ENCODE results near the gene SETSIP. TPM values are rescaled to one million over a fixed set of nuclear protein-coding genes. Genes with fewer than 3 reads are reported as not detected.
"Not testable (repeated sequence)": the region's sequence is repeated elsewhere in the genome, so short reads cannot be mapped to it uniquely, and the experiment has no call there.

Gene SETSIP
- total RNA-seq, 1 experiment from 2014 or later = 0.47 TPM

DNA sequence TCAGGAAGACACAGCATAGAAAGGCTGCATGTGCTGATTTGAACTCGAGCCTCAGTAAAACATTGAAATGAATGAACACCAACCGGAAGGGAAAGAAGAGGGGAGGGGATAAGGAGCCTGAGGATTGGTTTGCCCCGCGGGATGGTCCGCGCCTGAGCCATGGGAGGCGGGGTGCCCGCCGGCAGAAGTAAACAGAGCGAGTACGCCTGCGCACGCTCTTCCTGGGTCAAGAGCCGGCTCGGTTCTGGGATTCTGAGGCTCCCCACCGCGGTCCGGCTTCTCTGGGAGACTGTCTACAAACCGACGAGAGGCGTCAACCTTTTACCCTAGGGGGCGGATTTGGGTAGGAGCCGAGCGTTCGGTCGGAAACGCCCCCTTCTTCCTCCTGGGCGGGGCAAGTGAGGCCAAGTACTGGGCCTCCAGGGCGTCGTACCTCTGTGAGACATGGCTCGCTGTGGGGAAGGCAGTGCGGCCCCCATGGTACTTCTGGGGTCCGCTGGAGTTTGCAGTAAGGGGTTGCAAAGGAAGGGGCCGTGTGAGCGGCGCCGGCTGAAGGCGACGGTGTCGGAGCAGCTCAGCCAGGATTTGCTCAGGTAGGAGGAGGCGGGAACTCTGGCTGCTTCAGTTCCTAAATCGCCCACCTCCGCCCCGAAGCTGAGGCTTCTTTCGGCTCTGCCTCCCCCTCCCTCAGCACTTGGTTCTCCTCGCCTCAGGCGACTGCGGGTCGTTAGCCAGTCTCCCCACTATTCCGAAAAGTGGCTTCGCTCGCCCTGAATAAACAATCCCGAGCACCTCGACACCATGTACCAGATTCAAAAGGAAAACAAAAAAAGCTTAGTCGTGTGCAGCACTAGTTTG, 5.1 kb upstream of the SETSIP start, which contains the start of gene BTBD8:
BTBD8 (plus strand) TSS at position 218 of the 858 bp plus-strand sequence; CDS start at position 445, 227 bp downstream.
- no peaks in the 10 kb centered on the region for H3K36me3 ChIP-seq (ENCODE audit: insufficient read depth, low read length, poor library complexity, severe bottlenecking)
- TF ChIP-seq, protein P1, sequence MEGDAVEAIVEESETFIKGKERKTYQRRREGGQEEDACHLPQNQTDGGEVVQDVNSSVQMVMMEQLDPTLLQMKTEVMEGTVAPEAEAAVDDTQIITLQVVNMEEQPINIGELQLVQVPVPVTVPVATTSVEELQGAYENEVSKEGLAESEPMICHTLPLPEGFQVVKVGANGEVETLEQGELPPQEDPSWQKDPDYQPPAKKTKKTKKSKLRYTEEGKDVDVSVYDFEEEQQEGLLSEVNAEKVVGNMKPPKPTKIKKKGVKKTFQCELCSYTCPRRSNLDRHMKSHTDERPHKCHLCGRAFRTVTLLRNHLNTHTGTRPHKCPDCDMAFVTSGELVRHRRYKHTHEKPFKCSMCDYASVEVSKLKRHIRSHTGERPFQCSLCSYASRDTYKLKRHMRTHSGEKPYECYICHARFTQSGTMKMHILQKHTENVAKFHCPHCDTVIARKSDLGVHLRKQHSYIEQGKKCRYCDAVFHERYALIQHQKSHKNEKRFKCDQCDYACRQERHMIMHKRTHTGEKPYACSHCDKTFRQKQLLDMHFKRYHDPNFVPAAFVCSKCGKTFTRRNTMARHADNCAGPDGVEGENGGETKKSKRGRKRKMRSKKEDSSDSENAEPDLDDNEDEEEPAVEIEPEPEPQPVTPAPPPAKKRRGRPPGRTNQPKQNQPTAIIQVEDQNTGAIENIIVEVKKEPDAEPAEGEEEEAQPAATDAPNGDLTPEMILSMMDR (conservative IDR thresholded peaks at IDR 0.05; ENCODE audit: low read depth, low read length) = no peak
- no peak for TF ChIP-seq EZH2 (IDR thresholded peaks at IDR 0.05; ENCODE audit: borderline replicate concordance, low read depth, low read length, poor library complexity, severe bottlenecking)
- H3K4me1 ChIP-seq (ENCODE audit: insufficient read depth, low read length, poor library complexity, severe bottlenecking) = no peaks in the 10 kb centered on the region
- DNase-seq (ENCODE audit: low spot score) = peak; percentile 83
- ChIA-PET CTCF (no interaction called here), POLR2A (ENCODE audit: low non-redundant PET) (no interaction called here)
- H3K9me3 ChIP-seq (ENCODE audit: low read depth, low read length, poor library complexity, severe bottlenecking) = peaks cover 4% of the 10 kb centered on the region
- BruUV-seq (replicated peaks) = no TSS peak
- H3K27ac ChIP-seq (ENCODE audit: low read depth, low read length, poor library complexity, severe bottlenecking) = peak within 1 kb of the TSS; percentile 56
- H3K4me3 ChIP-seq (ENCODE audit: low read depth, low read length, poor library complexity, severe bottlenecking) = peak within 1 kb of the TSS; percentile 62
- H3K27me3 ChIP-seq (replicated peaks; ENCODE audit: insufficient read depth, low read depth, low read length, poor library complexity) = no peaks in the 10 kb centered on the region
- intact Hi-C loops (cut with micrococcal nuclease; ENCODE audit: unreplicated experiment) = no loop called here

DNA sequence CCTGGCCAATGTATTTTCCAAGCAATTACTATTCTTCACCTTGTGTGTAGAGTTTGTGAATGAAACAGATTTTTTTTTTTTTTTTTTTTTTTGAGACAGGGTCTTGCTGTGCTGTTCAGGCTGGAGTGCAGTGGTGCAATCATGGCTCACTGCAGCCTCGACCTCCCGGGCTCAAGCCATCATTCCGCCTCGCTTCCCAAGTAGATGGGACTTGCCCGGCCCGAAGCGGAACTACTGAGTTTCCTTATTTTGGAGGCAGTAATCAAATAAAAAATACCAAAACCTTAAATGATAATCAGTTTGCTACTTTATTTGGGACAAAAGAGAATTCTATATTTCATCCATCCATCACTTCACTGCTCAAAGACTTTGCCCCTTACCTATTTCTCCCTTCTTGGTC, 4.2 kb upstream of the SETSIP start:
- Histone ChIP-seq H3K4me1 (ENCODE audit: insufficient read depth, low read length, poor library complexity, severe bottlenecking) (no peaks in the 10 kb centered on the region), H3K9me3 (ENCODE audit: low read depth, low read length, poor library complexity, severe bottlenecking) (no peaks in the 10 kb centered on the region), H3K36me3 (ENCODE audit: insufficient read depth, low read length, poor library complexity, severe bottlenecking) (no peaks in the 10 kb centered on the region), H3K4me3 (ENCODE audit: low read depth, low read length, poor library complexity, severe bottlenecking) (peak overlapping the region; percentile 62), H3K27me3 (replicated peaks; ENCODE audit: insufficient read depth, low read depth, low read length, poor library complexity) (no peaks in the 10 kb centered on the region), H3K27ac (ENCODE audit: low read depth, low read length, poor library complexity, severe bottlenecking) (no peak overlapping the region)
- DNase-seq (ENCODE audit: low spot score) = no peak
- BruUV-seq (replicated peaks) = no TSS peak
- CTCF ChIA-PET = no interaction called here
- intact Hi-C loops (cut with micrococcal nuclease; ENCODE audit: unreplicated experiment) = no loop called here
- POLR2A ChIA-PET (ENCODE audit: low non-redundant PET) = no interaction called here
- TF ChIP-seq EZH2 (IDR thresholded peaks at IDR 0.05; ENCODE audit: borderline replicate concordance, low read depth, low read length, poor library complexity, severe bottlenecking) = no peak
- TF ChIP-seq, protein P1 (conservative IDR thresholded peaks at IDR 0.05; ENCODE audit: low read depth, low read length) = no peak

DNA sequence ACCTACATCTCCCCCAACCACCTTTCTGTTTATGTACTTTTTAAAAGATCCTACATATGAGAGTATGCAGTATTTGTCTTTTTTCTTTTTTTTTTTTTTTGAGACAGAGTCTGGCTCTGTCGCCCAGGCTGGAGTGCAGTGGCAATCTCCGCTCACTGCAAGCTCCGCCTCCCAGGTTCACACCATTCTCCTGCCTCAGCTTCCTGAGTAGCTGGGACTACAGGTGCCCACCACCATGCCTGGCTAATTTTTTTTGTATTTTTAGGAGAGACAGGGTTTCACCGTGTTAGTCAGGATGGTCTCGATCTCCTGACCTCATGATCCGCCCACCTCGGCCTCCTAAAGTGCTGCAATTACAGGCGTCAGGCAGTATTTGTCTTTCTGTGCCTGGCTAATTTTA, 2.9 kb upstream of the SETSIP start:
- H3K9me3 ChIP-seq (ENCODE audit: low read depth, low read length, poor library complexity, severe bottlenecking); H3K27me3 ChIP-seq (replicated peaks; ENCODE audit: insufficient read depth, low read depth, low read length, poor library complexity); CTCF ChIA-PET; H3K4me3 ChIP-seq (ENCODE audit: low read depth, low read length, poor library complexity, severe bottlenecking); H3K36me3 ChIP-seq (ENCODE audit: insufficient read depth, low read length, poor library complexity, severe bottlenecking); BruUV-seq (replicated peaks); H3K4me1 ChIP-seq (ENCODE audit: insufficient read depth, low read length, poor library complexity, severe bottlenecking); intact Hi-C loops (cut with micrococcal nuclease; ENCODE audit: unreplicated experiment); POLR2A ChIA-PET (ENCODE audit: low non-redundant PET); DNase-seq (ENCODE audit: low spot score); H3K27ac ChIP-seq (ENCODE audit: low read depth, low read length, poor library complexity, severe bottlenecking): not testable (repeated sequence)

DNA sequence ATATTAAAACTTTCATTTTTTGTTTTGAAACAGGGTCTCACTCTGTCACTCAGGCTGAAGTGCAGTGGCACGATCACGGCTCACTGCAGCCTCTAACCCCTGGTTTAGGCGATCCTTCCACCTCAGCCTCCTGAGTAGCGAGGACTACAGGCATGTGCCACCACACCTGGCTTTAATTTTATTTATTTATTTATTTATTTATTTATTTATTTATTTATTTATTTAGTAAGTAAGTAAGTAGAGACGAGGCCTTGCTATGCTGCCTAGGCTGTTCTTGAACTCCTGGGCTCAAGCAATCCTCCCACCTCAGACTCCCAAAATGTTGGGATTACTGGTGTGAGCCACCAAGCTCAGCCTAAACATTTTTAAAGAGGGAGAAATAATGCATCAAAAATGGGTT, 1.2 kb upstream of the SETSIP start:
- Histone ChIP-seq H3K9me3 (ENCODE audit: low read depth, low read length, poor library complexity, severe bottlenecking) (no peaks in the 10 kb centered on the region), H3K36me3 (ENCODE audit: insufficient read depth, low read length, poor library complexity, severe bottlenecking) (no peaks in the 10 kb centered on the region), H3K27ac (ENCODE audit: low read depth, low read length, poor library complexity, severe bottlenecking) (no peak overlapping the region), H3K4me3 (ENCODE audit: low read depth, low read length, poor library complexity, severe bottlenecking) (no peak overlapping the region), H3K27me3 (replicated peaks; ENCODE audit: insufficient read depth, low read depth, low read length, poor library complexity) (no peaks in the 10 kb centered on the region), H3K4me1 (ENCODE audit: insufficient read depth, low read length, poor library complexity, severe bottlenecking) (no peaks in the 10 kb centered on the region)
- POLR2A ChIA-PET (ENCODE audit: low non-redundant PET) = no interaction called here
- DNase-seq (ENCODE audit: low spot score) = no peak
- TF ChIP-seq EZH2 (IDR thresholded peaks at IDR 0.05; ENCODE audit: borderline replicate concordance, low read depth, low read length, poor library complexity, severe bottlenecking) = no peak
- TF ChIP-seq, protein P1 (conservative IDR thresholded peaks at IDR 0.05; ENCODE audit: low read depth, low read length) = no peak
- CTCF ChIA-PET = no interaction called here
- intact Hi-C loops (cut with micrococcal nuclease; ENCODE audit: unreplicated experiment) = no loop called here
- no TSS peak for BruUV-seq (replicated peaks)

DNA sequence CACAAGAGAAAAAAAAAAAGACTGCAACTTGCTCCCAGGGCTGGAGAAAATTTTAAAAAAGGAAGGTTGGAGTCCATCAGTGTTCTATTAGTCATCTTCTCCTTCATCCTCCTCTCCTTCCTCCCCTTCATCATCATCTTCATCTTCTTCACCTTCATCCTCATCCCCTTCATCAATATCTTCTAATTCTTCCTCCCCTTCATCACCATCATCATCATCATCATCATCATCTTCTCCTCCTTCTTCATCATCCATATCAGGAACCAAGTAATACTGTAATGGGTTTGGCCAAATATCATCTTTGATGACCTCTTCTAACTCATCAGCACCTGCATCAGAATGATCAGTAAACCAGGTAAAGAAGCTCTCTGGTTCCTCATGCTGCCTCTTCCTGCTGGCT, 765 bp downstream of the SETSIP start:
- H3K27ac ChIP-seq (ENCODE audit: low read depth, low read length, poor library complexity, severe bottlenecking); H3K36me3 ChIP-seq (ENCODE audit: insufficient read depth, low read length, poor library complexity, severe bottlenecking); H3K9me3 ChIP-seq (ENCODE audit: low read depth, low read length, poor library complexity, severe bottlenecking); H3K27me3 ChIP-seq (replicated peaks; ENCODE audit: insufficient read depth, low read depth, low read length, poor library complexity); BruUV-seq (replicated peaks); intact Hi-C loops (cut with micrococcal nuclease; ENCODE audit: unreplicated experiment); CTCF ChIA-PET; H3K4me1 ChIP-seq (ENCODE audit: insufficient read depth, low read length, poor library complexity, severe bottlenecking); POLR2A ChIA-PET (ENCODE audit: low non-redundant PET); H3K4me3 ChIP-seq (ENCODE audit: low read depth, low read length, poor library complexity, severe bottlenecking); DNase-seq (ENCODE audit: low spot score): not testable (repeated sequence)
